BJ (cell line): ENCODE results near the gene RASL10B. TPM values are rescaled to one million over a fixed set of nuclear protein-coding genes. Genes with fewer than 3 reads are reported as not detected.

ENCODE experiments used
- CTCF ChIA-PET: fragments of 350-600 bp; formaldehyde crosslinking; extraction: SDS; loops from one replicate; lab custom pipeline; 2021; ENCODE audit warnings: antibody characterized with exemption, inconsistent platforms; lab: Yijun Ruan, JAX
- POLR2A ChIA-PET: fragments of 300-600 bp; sonication (Branson Sonifier 250); formaldehyde crosslinking; extraction: SDS; loops from one replicate; lab custom pipeline; 2021; ENCODE audit warnings: antibody characterized with exemption; lab: Charles Lee
- DNase-seq: peaks from one replicate; pipeline ENCODE4 v3.0.0-alpha.2; 2011; ENCODE audit warnings: low read depth
- H3K27me3 ChIP-seq: 2 replicates; pipeline ENCODE4 v1.6.0; 2011; ENCODE audit warnings: low read length; ENCODE audit not compliant: control insufficient read depth, insufficient read depth
- H3K36me3 ChIP-seq: 2 replicates; pipeline ENCODE4 v1.5.1; 2011; ENCODE audit warnings: low read length; ENCODE audit not compliant: control insufficient read depth, insufficient read depth
- H3K4me3 ChIP-seq: 2 replicates; pipeline ENCODE4 v1.5.1; 2011; ENCODE audit warnings: low read depth, mild to moderate bottlenecking, control low read depth, low read length
- CTCF ChIP-seq: IDR thresholded peaks from 2 replicates; pipeline ENCODE4 v1.5.1; 2011; ENCODE audit warnings: low read depth, mild to moderate bottlenecking, control low read depth, inconsistent platforms, low read length, moderate library complexity; ENCODE audit not compliant: insufficient read depth
- polyA plus RNA-seq: library from polyadenylated mRNA; depleted of rRNA; stranded (reverse); fragments of >200 nt; gene quantifications from 2 replicates; pipeline ENCODE4 v1.2.3, GENCODE V29; 2011

RASL10B gene
- polyA plus RNA-seq, 1 experiment = 4.5 TPM

GRCh38 chr17:35716173-35716572 lies 15.3 kb upstream of the RASL10B start:
- H3K4me3 ChIP-seq = no peak overlapping the region
- H3K27me3 ChIP-seq = no peaks in the 10 kb centered on the region
- H3K36me3 ChIP-seq = peaks cover 4% of the 10 kb centered on the region
- ChIA-PET POLR2A (no interaction called here), CTCF (interaction anchor here (0.6 to 3.2 kb wide), 6 partner anchors 11 to 479 kb away, joined by 3 to 18 read pairs (median 4); no protein-coding TSS in a partner anchor)
- DNase-seq = no peak
- TF ChIP-seq CTCF = no peak

GRCh38 chr17:35716897-35717465 lies 14.5 kb upstream of the RASL10B start:
- peak; percentile 4 for DNase-seq
- ChIA-PET CTCF (interaction anchor here (0.6 to 3.2 kb wide), 5 partner anchors 10 to 479 kb away, joined by 3 to 18 read pairs (median 4); no protein-coding TSS in a partner anchor), POLR2A (no interaction called here)
- no peak overlapping the region for H3K4me3 ChIP-seq
- H3K27me3 ChIP-seq = no peaks in the 10 kb centered on the region
- TF ChIP-seq CTCF = no peak
- peaks cover 5% of the 10 kb centered on the region for H3K36me3 ChIP-seq

- CTCF ChIA-PET = interaction anchor here (2.3 to 3.2 kb wide), 2 partner anchors 9 to 30 kb away, joined by 11 to 18 read pairs; no protein-coding TSS in a partner anchor
- H3K36me3 ChIP-seq = peaks cover 5% of the 10 kb centered on the region
- DNase-seq = no peak
- POLR2A ChIA-PET = no interaction called here
- TF ChIP-seq CTCF = no peak
- H3K27me3 ChIP-seq = no peaks in the 10 kb centered on the region
- H3K4me3 ChIP-seq = no peak overlapping the region
Measured at GRCh38 chr17:35717475-35717874, 14.0 kb upstream of the RASL10B start.

- no peak overlapping the region for H3K4me3 ChIP-seq
- no peak for DNase-seq
- H3K36me3 ChIP-seq = peaks cover 7% of the 10 kb centered on the region
- ChIA-PET POLR2A (no interaction called here), CTCF (interaction anchor here (0.7 to 2.0 kb wide), 3 partner anchors 24 to 132 kb away, joined by 3 to 4 read pairs (median 3); no protein-coding TSS in a partner anchor)
- TF ChIP-seq CTCF = no peak
- H3K27me3 ChIP-seq = no peaks in the 10 kb centered on the region
Measured at GRCh38 chr17:35723735-35724134, 7.7 kb upstream of the RASL10B start.

GRCh38 chr17:35725058-35725457 lies 6.4 kb upstream of the RASL10B start:
- POLR2A ChIA-PET = no interaction called here
- Histone ChIP-seq H3K27me3 (no peaks in the 10 kb centered on the region), H3K36me3 (peaks cover 5% of the 10 kb centered on the region), H3K4me3 (no peak overlapping the region)
- no peak for TF ChIP-seq CTCF
- CTCF ChIA-PET = interaction anchor here (0.9 to 3.8 kb wide), 3 partner anchors 8 to 112 kb away, joined by 3 to 18 read pairs (median 3); no protein-coding TSS in a partner anchor
- no peak for DNase-seq
